ENCODE results near the gene TULP3.

TULP3 gene

DNA sequence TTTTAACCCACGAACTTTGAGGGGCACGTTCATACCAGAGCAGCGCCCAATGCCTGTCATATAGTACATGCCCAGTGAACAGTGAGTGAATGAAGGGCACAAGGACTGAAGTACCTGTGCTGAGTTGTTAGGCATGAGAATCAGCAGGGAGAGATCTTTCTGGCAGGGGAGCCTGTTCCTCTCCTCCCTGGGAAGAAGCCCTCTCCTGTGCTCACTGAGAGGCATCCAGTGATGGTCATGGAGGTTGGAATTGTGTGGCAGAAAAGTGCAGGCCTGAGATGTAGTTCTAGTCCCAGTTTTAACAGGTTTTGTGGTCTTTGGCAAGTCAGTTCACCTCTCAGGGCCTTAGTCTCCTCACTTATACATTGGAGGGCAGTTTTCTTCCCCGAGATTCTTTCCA is 89.1 kb downstream of the TULP3 start (continued):
- TF ChIP-seq BACH2 (CRISPR knock-in tag; IDR thresholded peaks at IDR 0.05; ENCODE audit: borderline replicate concordance) (no peak), ZNF565 (CRISPR knock-in tag; conservative IDR thresholded peaks at IDR 0.05; ENCODE audit: low read depth) (no peak), TCF4 (CRISPR knock-in tag; IDR thresholded peaks at IDR 0.05; ENCODE audit: borderline replicate concordance) (no peak), ZNF70 (CRISPR knock-in tag; IDR thresholded peaks at IDR 0.05) (no peak), CSDC2 (CRISPR knock-in tag; IDR thresholded peaks at IDR 0.05) (no peak), TOX (CRISPR knock-in tag; IDR thresholded peaks at IDR 0.05; ENCODE audit: borderline replicate concordance) (no peak), ARNTL (CRISPR knock-in tag; IDR thresholded peaks at IDR 0.05; ENCODE audit: borderline replicate concordance, low read depth) (no peak), ISL1 (CRISPR knock-in tag; IDR thresholded peaks at IDR 0.05) (no peak), ZFP30 (CRISPR knock-in tag; IDR thresholded peaks at IDR 0.05) (no peak)

DNA sequence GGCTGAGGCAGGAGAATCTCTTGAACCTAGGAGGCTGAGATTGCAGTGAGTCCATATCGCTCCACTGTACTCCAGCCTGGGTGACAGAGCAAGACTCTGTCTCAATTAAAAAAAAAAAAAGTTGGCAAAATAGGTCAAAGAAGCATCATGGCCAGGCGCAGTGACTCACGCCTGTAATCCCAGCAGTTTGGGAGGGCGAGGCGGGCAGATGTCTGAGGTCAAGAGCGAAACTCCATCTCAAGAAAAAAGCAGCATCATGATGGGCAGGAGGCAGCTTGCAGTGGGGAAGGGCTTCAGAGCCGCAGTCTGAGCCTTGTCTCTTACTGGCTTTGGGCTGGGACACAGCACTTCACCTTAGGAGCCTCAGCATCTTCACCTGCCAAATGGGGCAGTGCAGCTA is 89.9 kb downstream of the TULP3 start:
- no peak for TF ChIP-seq ISL1 (CRISPR knock-in tag; IDR thresholded peaks at IDR 0.05)
- TF ChIP-seq CSDC2 (CRISPR knock-in tag; IDR thresholded peaks at IDR 0.05): no peak
- no peak for TF ChIP-seq OSR1 (CRISPR knock-in tag; IDR thresholded peaks at IDR 0.05)
- TF ChIP-seq, protein P1, sequence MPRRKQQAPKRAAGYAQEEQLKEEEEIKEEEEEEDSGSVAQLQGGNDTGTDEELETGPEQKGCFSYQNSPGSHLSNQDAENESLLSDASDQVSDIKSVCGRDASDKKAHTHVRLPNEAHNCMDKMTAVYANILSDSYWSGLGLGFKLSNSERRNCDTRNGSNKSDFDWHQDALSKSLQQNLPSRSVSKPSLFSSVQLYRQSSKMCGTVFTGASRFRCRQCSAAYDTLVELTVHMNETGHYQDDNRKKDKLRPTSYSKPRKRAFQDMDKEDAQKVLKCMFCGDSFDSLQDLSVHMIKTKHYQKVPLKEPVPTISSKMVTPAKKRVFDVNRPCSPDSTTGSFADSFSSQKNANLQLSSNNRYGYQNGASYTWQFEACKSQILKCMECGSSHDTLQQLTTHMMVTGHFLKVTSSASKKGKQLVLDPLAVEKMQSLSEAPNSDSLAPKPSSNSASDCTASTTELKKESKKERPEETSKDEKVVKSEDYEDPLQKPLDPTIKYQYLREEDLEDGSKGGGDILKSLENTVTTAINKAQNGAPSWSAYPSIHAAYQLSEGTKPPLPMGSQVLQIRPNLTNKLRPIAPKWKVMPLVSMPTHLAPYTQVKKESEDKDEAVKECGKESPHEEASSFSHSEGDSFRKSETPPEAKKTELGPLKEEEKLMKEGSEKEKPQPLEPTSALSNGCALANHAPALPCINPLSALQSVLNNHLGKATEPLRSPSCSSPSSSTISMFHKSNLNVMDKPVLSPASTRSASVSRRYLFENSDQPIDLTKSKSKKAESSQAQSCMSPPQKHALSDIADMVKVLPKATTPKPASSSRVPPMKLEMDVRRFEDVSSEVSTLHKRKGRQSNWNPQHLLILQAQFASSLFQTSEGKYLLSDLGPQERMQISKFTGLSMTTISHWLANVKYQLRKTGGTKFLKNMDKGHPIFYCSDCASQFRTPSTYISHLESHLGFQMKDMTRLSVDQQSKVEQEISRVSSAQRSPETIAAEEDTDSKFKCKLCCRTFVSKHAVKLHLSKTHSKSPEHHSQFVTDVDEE (CRISPR knock-in tag; IDR thresholded peaks at IDR 0.05): no peak
- no peak for TF ChIP-seq TCF4 (CRISPR knock-in tag; IDR thresholded peaks at IDR 0.05; ENCODE audit: borderline replicate concordance)
- no peak for TF ChIP-seq ARNTL (CRISPR knock-in tag; IDR thresholded peaks at IDR 0.05; ENCODE audit: borderline replicate concordance, low read depth)
- ATAC-seq: no peak

DNA sequence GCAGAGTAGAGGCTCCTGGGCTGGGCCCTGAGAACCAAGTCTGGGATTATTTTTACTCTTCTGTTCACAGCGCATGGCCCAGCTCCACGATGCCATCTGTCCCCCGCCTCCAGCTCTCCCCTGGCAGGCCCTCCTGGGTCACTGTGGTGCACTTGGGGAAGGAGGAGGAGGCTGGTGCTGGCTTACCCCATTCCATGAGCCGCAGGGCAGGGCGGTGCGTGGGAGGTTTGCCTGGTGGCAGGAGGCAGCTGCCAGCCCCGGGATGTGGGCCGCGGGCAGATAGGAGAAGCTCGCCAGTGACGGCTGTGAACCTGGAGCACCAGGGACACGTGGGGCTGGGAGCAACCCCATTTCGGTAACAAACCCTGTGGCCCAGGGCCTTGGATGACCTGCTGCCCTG is 91.7 kb downstream of the TULP3 start:
- ATAC-seq: no peak
- TF ChIP-seq, protein P2, sequence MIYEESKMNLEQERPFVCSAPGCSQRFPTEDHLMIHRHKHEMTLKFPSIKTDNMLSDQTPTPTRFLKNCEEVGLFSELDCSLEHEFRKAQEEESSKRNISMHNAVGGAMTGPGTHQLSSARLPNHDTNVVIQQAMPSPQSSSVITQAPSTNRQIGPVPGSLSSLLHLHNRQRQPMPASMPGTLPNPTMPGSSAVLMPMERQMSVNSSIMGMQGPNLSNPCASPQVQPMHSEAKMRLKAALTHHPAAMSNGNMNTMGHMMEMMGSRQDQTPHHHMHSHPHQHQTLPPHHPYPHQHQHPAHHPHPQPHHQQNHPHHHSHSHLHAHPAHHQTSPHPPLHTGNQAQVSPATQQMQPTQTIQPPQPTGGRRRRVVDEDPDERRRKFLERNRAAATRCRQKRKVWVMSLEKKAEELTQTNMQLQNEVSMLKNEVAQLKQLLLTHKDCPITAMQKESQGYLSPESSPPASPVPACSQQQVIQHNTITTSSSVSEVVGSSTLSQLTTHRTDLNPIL (CRISPR knock-in tag; IDR thresholded peaks at IDR 0.05; ENCODE audit: low read depth): no peak
- TF ChIP-seq ZNF8 (CRISPR knock-in tag; IDR thresholded peaks at IDR 0.05): no peak
- TF ChIP-seq ZFP3 (CRISPR knock-in tag; IDR thresholded peaks at IDR 0.05): no peak
- TF ChIP-seq ARNTL (CRISPR knock-in tag; IDR thresholded peaks at IDR 0.05; ENCODE audit: borderline replicate concordance, low read depth): no peak
- TF ChIP-seq TOX (CRISPR knock-in tag; IDR thresholded peaks at IDR 0.05; ENCODE audit: borderline replicate concordance): no peak
- no peak for TF ChIP-seq BACH2 (CRISPR knock-in tag; IDR thresholded peaks at IDR 0.05; ENCODE audit: borderline replicate concordance)
- TF ChIP-seq, protein P3, sequence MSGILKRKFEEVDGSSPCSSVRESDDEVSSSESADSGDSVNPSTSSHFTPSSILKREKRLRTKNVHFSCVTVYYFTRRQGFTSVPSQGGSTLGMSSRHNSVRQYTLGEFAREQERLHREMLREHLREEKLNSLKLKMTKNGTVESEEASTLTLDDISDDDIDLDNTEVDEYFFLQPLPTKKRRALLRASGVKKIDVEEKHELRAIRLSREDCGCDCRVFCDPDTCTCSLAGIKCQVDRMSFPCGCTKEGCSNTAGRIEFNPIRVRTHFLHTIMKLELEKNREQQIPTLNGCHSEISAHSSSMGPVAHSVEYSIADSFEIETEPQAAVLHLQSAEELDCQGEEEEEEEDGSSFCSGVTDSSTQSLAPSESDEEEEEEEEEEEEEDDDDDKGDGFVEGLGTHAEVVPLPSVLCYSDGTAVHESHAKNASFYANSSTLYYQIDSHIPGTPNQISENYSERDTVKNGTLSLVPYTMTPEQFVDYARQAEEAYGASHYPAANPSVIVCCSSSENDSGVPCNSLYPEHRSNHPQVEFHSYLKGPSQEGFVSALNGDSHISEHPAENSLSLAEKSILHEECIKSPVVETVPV (CRISPR knock-in tag; IDR thresholded peaks at IDR 0.05): no peak
- TF ChIP-seq, protein P4, sequence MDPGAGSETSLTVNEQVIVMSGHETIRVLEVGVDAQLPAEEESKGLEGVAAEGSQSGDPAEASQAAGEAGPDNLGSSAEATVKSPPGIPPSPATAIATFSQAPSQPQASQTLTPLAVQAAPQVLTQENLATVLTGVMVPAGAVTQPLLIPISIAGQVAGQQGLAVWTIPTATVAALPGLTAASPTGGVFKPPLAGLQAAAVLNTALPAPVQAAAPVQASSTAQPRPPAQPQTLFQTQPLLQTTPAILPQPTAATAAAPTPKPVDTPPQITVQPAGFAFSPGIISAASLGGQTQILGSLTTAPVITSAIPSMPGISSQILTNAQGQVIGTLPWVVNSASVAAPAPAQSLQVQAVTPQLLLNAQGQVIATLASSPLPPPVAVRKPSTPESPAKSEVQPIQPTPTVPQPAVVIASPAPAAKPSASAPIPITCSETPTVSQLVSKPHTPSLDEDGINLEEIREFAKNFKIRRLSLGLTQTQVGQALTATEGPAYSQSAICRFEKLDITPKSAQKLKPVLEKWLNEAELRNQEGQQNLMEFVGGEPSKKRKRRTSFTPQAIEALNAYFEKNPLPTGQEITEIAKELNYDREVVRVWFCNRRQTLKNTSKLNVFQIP (CRISPR knock-in tag; IDR thresholded peaks at IDR 0.05; ENCODE audit: borderline replicate concordance, low read depth): no peak
- TF ChIP-seq ZNF70 (CRISPR knock-in tag; IDR thresholded peaks at IDR 0.05): no peak

DNA sequence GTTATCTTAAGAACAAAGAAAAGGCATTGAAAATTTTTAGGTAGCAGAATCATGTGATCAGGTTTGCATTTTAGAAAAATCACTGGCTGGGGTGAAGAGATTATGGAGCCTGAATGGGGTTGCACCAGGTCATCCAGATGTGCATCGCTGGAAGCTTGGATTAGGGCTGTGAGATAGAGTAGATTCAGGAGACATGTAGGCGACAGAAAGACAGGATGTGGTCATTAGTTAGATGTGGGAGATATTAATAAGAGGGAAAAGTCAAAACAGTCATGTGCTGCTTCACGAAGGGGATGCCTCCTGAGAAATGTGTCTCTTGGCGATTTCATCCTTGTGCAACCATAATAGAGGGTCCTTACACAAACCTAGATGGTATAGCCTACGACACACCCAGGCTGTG is 93.6 kb downstream of the TULP3 start:
- no peak for ATAC-seq
- TF ChIP-seq PPARA (CRISPR knock-in tag; IDR thresholded peaks at IDR 0.05; ENCODE audit: borderline replicate concordance) (no peak), ESRRG (CRISPR knock-in tag; IDR thresholded peaks at IDR 0.05) (no peak), ZC3H10 (CRISPR knock-in tag; IDR thresholded peaks at IDR 0.05) (no peak), BACH2 (CRISPR knock-in tag; IDR thresholded peaks at IDR 0.05; ENCODE audit: borderline replicate concordance) (no peak), SNAI2 (CRISPR knock-in tag; IDR thresholded peaks at IDR 0.05) (no peak), RARB (CRISPR knock-in tag; IDR thresholded peaks at IDR 0.05) (no peak), GLIS3 (CRISPR knock-in tag; IDR thresholded peaks at IDR 0.05) (no peak), ZFP30 (CRISPR knock-in tag; IDR thresholded peaks at IDR 0.05) (no peak), ARNTL (CRISPR knock-in tag; IDR thresholded peaks at IDR 0.05; ENCODE audit: borderline replicate concordance, low read depth) (no peak), ZNF70 (CRISPR knock-in tag; IDR thresholded peaks at IDR 0.05) (no peak), TCF4 (CRISPR knock-in tag; IDR thresholded peaks at IDR 0.05; ENCODE audit: borderline replicate concordance) (no peak), TOX (CRISPR knock-in tag; IDR thresholded peaks at IDR 0.05; ENCODE audit: borderline replicate concordance) (no peak)
- TF ChIP-seq, protein P4 (CRISPR knock-in tag; IDR thresholded peaks at IDR 0.05; ENCODE audit: borderline replicate concordance, low read depth): no peak
- TF ChIP-seq, protein P3 (CRISPR knock-in tag; IDR thresholded peaks at IDR 0.05): no peak

All from SK-N-SH treated with all-trans-retinoic acid at 6 μM for 48 hours (cell line).